Right renal pelvis (tissue), 4 donors: ENCODE data around the gene MTM1. TPM values are rescaled to one million over a fixed set of nuclear protein-coding genes. Genes with fewer than 3 reads are reported as not detected.

Experiments
- DNase-seq, 4 donors: peaks; one replicate each; pipeline ENCODE4 v3.0.0-alpha.2; 2013; ENCODE audit warnings: low read depth in 4 of 4, low spot score in 3 of 4, missing footprints in 1 of 4
- polyA plus RNA-seq, 4 donors: library from polyadenylated mRNA; unstranded; fragments of 120-200 nt; gene quantifications; one replicate each; pipeline ENCODE4 v1.2.1, GENCODE V29; 2013; ENCODE audit not compliant: insufficient read length in 4 of 4

The MTM1 gene
- polyA plus RNA-seq, 4 donors, result 11.0 to 15.5 (median 13.8) TPM

DNA sequence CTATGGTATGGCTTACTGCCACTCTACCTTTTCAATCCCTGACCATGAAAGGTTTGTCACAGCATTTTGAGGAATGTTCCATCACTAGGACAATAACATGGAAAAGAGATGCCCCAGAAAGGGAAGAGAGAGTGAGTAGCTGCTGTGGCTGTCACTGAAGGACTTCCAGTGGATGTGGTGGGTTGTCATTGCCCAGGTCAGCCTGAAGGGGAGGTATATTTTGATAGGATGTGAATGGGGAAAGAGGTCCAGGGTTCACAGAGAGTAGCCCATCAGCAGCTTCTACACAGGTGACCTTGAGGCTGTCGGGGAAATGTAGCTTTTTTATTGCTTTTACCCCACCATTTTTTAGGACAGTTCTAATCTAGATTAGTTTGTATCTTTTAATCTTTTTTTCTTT, 30.8 kb downstream of the MTM1 start:
- no peak for DNase-seq

DNA sequence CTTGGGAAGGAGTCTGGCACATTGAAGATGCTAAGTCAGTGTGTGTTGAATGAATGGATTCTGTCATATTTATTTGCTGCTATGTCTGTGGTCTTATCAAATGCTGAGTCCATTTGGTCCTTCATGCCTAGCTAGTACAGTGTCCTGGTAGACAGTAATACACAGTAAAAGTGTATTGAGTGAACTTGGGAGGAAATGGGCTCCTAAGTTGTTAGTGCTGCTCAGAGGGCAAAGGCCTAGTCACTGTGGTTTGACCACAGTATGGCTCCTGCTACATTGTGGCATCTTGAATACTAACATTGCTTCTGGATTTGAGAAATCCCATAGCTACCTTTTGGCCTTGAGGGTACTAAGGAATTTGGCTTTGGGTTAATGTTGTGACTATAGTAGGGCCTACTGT, 33.9 kb downstream of the MTM1 start:
- no peak for DNase-seq

DNA sequence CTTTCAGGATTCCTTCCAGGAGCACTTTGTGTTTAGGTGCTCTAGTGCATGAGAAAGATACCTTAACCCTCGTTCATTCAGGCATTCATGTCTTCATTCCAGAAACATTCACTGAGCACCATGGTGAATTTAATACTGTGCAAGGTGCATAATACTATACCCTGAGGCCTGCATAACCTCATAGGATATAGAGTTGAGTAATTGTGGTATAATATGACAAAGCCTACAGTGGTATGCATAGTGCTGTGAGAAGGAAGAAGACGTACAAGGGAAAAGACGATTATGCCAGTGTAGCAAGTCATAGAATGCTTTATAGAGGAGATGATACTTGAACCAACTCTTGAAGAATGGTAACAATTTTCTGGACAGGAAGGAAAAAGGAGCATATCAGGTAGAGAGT, 34.3 kb downstream of the MTM1 start:
- DNase-seq, result no peak

DNA sequence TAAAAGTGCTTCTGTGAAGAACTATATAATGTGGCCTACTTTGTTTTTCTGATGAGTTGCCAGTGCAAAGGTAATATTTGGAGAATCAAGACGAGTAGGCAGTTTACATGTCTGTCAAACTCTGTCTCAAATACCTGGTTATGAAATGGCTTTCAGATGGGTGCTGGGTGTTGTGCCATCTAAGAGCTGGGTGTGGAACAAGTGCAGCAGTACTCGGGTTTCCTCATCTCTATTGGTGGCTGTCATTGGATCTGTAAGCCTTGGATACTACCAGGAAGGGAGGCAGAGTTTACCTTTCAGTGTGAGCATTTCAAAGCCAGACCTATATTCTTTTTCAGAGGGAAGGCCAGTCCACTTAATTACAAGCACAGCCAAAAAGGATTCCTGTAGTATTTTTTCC, 37.2 kb downstream of the MTM1 start:
- DNase-seq, result no peak

DNA sequence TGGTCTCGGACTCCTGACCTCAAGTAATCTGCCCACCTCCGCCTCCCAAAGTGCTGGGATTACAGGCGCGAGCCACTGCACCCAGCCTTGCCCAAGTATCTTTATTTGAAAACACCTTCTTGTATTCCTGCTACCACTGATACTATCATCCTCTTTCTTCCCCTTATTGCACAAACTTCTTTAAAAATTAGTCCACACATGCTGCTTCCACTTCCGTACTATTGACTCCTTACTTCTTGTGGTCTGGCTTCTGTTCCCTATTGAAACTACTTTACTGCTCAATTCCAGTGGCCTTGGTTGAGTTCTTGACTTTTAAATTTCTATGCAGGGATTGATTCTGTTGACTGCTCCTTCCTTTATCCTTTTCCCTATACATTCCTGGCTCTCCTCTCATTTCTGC, 38.8 kb downstream of the MTM1 start:
- no peak for DNase-seq

DNA sequence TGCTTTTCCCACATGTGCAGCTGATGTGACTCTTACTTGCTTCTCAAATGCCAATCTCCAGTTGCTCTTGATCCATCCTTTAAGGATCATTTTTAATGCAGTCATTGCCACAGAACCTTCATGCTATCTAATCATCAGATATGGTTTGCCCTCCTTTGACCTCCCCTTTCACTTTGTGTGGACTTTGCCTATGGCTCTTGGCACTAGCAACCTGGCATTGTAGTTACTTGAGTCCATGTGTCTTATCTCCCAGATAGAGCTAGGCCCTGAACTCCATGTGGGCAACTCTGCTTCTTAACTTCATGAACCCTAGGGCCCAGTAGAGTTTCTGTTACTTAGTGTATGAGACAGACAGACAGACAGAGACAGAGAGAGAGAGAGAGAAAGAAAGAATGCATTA, 41.6 kb downstream of the MTM1 start:
- DNase-seq, result no peak

DNA sequence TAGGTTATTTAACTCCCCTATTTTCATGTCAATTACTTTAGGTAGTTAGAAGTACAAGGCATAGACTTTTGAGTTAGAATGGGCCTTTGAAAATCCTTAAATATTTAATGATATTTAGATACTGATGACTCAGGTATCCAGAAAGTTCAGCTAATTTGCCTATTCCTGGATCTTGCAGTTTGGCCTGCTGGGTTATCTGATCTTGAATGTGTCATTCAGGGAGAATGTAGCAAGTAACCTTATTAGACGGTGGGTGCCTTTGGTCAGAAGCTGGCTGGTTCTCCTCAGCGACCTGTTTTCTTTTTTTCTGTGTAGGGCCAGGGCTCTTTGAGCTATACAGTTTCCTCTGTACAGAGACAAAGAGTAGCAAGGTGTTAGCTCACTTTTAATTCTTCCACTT, 42.0 kb downstream of the MTM1 start:
- DNase-seq, result no peak

DNA sequence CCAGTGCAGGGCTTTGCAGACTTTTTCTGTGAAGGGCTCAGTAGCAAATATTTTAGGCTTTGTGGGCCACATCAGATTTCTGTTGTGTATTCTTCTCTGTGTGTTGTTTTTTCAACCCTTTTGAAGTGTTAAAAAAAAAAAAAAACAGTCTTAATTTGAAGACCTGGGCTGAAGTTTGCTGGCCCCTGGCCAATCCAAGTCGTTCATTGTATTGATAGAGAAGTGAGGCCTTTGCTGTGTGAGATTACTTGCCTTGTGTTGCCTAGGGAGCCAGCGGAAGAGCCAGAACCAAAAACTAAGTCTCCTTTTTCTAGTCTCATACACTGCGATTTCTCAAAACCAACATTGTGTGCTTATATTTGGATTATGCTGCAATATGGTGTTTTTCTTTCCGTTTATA, 46.9 kb downstream of the MTM1 start:
- no peak for DNase-seq

DNA sequence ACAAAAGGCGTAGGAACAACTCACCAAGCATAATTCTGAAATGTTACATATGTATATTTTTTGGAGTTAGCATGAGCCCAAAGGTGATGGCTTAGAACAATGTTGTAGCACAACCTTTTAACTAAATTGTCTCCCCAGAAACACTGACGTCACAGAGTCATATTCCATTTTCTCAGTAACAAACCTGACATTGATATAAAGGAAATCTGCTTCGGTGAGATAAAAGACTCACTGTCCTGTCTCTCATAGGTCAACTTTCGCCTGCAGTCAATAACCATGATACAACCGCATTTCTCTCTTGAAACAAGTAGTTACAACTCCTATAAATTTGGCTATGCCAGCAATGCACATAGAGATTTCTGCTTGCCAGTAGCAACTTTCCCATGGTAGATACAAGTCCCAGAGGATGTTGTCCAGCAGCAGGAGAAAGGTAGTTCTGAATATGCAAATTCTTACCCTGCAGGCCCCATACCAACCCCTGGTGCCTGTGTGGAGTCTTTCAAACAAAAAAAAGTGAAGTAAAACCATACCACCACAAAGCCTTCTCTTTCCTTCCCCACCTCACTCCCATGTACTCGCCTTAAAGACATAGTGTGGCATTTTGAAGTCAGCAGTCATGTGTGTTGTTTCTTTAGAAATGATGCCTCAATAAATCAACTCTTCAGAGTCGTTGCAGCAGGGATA, 47.9 kb downstream of the MTM1 start:
- DNase-seq, result no peak

DNA sequence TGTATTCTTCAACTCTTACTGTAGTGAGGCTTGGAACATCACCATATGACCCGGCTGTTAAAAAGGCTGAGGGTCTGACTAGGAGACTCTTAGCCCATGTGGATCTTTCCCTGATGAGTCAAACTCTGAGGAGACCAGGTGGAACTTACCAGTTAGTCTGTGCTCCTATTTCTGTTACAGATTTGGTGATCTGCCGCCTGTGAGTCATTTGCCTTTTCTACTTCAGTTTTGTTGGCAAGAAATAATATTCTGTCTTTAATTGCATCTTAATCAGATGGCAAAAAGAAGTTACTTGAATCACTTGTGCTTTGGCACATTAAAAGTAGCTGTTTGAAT, 48.4 kb downstream of the MTM1 start:
- DNase-seq, result no peak

DNA sequence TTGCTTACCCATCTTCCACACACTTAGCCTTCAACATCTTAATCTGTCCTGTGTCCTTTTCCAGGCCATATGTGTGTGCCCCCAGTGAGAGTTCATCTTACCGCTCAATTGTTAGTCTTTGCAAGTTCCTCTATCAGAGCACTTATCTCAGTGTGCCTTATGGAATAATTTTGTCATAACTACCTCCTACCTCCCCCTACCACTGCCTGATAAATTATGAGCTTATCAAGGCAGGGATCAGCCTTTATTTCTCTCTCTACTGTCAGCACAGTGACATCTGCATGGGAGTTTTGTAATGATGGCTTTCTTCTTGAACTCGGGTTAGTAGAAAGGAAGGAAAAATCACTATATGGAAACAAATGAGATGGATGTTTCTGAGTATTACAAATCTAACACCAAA, 53.2 kb downstream of the MTM1 start:
- no peak for DNase-seq

DNA sequence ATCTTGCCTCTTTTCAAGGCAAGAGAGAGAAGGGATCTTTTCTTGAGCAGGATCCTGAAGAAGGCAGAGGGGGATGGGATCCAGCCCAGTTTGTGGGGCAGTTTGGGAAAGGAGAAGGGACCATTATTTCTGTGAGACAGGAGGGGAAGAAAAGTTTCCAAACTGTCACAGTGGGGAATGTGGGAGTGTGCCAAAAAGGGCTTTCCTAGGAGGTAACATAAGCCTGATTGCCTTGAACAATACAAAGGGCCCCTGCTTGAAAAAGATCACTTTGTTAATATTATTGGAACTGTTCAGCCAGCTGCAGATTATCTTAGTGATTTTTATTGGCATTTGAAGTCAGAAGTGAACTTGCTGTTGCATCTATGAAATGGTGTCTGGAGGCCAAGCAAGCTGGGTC, 55.2 kb downstream of the MTM1 start:
- no peak for DNase-seq

DNA sequence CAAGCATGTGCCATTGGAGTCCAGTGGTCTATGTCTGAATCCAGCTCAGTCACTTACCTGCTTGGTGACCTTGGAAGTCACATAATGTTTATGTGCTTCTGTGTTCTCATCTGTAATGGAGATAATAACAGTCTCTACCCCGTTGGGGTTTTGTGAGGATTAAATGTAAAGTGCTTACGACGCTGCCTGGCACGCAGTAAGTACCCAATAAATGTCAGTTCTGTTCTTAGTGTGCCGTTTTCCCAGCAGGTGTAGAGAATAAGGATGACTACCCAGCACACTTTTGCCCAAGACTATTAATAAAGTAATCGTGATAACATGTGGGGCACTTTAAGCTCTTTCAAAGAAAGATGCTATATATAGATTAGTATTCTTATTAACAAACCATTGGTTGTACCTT, 56.7 kb downstream of the MTM1 start:
- DNase-seq, result no peak

DNA sequence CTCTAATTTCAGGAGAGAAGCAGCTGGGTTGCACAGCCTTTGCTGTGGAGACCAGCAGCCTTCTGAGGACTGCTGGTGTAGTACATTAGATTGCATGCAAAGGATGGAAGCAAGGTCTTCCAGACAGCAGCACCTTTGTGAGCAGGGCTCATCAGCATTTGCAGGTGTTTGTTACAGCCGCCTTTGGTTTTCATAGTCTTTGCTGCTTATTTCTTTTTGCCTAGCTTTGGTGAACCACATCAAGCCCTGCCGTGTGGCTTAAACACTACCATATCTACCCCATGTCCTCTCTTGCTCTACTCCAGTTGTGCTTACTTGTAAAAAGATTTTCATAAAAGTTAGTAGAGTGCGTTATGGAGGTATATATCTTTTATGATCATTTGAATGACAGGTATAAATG, 57.5 kb downstream of the MTM1 start:
- DNase-seq, result no peak

DNA sequence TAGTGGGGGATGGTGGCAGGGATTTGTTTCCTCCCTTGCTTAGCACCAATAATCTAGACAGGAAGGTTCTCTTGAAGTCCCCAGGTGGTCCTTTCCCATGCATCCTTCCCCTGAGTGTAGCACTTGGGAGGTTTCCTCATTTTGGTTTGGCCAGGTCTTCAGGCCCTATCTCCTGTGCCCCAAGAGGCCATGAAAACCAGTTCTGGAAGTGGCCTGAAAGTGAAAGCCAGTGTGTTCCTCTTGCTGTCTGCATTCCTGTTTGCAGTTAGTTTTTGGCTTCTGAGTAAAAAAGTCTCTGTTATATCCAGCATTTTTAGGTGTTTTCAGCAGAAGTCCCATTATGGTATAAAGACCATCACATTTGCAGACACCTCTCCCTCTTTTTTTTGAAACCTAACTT, 59.5 kb downstream of the MTM1 start:
- no peak for DNase-seq

DNA sequence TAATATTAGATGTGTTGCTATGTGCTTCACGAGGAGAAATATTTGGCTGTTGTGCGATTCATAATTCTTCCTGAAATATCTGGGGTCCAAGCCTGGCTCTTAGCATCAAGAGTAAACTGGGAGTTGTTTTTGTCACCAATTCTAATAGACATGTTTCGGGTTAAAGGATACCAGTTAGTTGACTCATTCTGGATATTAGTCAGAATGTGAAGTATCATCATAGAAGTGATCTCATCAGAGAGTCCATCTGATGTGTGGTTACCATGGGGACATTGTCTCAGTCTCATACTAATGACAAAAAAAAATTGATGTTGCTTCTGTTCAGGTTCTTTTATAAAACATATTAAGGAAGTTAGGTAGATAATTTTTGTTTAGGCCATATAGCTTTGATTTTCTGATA, 67.5 kb downstream of the MTM1 start:
- no peak for DNase-seq

DNA sequence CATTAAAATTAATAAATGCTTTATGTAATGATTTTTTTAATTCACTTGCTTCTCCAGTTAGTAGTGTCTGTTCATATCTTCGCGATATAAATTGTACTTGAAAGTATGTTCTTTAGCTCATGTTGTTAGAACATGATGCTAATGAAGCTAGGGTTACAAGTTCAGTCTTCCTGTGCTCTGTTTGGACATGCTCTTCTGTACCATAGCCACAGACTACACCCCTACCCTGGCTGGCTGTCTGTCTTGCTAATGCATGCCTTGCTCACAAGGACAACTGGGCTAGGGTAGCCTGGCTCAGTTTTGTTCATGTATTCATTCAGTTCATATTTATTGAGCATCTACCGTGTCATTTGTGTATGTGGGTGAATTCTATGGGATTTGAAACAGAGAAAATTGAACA, 74.0 kb downstream of the MTM1 start:
- DNase-seq, result no peak

DNA sequence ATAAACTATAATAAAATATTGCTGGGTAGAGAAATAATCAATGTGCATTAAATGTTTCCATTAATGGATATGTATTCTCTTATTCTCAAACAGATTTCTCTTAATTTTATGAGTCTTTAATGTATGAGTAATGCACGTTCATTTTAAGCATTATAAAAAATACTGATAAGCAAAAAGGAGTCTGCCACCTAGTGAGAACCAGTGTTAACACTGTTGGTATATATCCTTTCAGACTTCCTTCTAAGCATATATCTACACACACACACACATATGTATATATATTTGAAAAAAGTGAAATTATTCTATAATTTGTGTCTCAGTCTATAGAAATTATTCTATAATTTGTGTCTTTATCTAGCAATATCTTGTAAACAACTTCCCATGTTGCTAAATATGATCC, 74.8 kb downstream of the MTM1 start:
- no peak for DNase-seq

DNA sequence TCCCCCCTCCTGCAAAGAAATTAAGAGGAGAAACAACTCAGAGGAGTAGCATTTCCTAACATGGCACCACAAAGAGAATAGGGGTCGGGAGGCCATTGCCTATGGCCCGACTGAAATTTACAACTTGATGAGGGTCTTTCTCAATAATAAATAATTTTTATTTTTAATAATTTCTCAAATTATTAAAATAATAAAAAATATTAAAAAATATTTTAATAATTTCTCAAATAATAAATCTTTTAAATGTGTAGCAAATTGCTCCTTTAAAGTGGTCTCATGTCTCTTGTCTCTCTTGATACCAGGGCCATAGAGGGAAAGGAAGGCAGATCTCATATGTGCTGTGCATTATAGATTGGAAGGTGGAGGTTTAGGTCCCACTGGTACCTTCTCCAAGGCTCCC, 75.5 kb downstream of the MTM1 start:
- no peak for DNase-seq

DNA sequence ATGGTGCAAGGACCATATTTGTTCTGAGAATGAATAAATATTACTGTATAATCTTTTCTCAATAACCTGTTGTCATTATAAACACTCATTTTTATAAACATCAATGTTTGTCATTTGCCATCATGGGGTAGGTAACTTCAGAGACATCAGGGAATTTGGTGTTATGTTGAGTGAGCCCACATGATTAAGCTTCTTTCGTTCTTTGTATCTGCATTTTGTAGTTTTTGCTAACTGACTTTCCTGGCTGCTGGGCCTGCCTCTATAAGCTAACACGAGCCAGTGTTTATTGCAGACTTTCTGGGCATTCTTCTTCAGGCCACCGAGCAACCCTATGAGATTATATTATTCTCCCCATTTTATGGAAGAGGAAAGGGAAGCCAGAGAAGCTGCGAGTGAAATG, 76.0 kb downstream of the MTM1 start:
- no peak for DNase-seq

DNA sequence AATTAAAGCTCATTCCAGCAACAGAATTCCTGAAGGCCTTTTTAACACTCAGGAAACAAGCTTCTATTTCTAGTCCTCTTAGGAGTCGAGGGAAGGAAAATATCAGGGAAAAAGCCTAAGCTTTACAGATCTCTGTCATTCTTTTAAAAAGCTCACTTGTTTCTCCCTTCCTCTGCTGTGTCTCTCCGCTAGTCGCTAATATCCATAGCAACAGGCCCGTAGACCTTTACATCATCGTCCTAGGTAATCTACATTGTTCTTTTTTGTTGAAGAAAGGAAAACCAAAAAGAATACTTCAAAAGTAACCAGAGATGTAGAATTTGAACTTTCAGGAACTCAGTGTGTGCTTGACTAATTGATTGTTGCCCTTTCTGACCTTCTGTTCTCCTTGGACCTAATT, 78.9 kb downstream of the MTM1 start:
- DNase-seq, result no peak

DNA sequence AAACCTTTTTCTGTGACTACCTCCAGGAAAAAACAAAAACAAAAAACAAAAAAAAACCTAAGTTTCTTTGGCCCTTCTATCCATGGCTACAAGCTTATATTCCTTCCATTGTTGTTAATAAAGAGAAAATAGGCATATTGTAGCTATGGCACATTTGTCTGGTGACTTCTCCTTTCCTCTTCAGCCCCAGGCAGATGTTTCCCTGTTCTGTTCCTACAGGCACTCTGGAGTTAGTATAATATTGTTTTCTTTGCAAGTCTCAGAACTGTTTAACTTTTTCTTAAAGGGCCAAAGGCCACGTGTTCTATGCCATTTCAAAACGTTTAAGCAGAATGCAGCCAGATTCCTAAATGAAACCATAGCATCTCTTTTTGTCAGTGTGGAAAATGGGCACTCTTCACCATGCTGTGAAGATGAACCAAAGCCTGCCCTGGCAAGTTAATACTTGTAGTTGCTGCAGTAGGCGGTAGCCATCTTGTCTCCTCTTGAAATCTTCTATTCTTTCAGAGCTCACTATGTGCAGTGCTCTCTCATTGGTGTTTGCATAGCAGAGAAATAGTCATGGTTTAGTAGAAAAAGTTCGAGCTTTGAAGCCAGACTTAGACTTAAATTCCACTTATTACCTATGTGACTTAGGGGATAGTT, 80.0 kb downstream of the MTM1 start:
- DNase-seq, result no peak
